SIG-M5 treated with dmso at 0.1 percent for 504 hours (cell line): ENCODE results near the gene FGF9.

Experiments used
- DNase-seq: peaks from one replicate; lab custom pipeline; 2025; ENCODE audit not compliant: unreplicated experiment; lab: John Stamatoyannopoulos, UW

Gene FGF9

GRCh38 chr13:21709697-21710096 is 38.8 kb downstream of the FGF9 start:
- DNase-seq = no peak

GRCh38 chr13:21710163-21710562 is 39.3 kb downstream of the FGF9 start:
- no peak for DNase-seq

GRCh38 chr13:21717817-21718216 is 46.9 kb downstream of the FGF9 start:
- no peak for DNase-seq

- DNase-seq = no peak
These were observed 48.6 kb downstream of the FGF9 start for GRCh38 chr13:21719463-21719862.

- DNase-seq = no peak
These were observed 53.1 kb downstream of the FGF9 start for GRCh38 chr13:21723807-21724505.

- DNase-seq = no peak
These were observed 59.5 kb downstream of the FGF9 start for GRCh38 chr13:21730186-21730880.

GRCh38 chr13:21733475-21734263 is 62.8 kb downstream of the FGF9 start:
- DNase-seq = no peak

- DNase-seq = no peak
These were observed 64.1 kb downstream of the FGF9 start for GRCh38 chr13:21734961-21735360.

- DNase-seq = no peak
These were observed 65.0 kb downstream of the FGF9 start for GRCh38 chr13:21735701-21736401.

GRCh38 chr13:21736926-21737325 is 66.1 kb downstream of the FGF9 start:
- DNase-seq = no peak

GRCh38 chr13:21738630-21739029 is 67.8 kb downstream of the FGF9 start:
- DNase-seq = no peak

- no peak for DNase-seq
These were observed 68.9 kb downstream of the FGF9 start for GRCh38 chr13:21739771-21740170.

- DNase-seq = no peak
These were observed 70.6 kb downstream of the FGF9 start for GRCh38 chr13:21741396-21741979.

- DNase-seq = no peak
These were observed 71.2 kb downstream of the FGF9 start for GRCh38 chr13:21742096-21742495.

- no peak for DNase-seq
These were observed 73.3 kb downstream of the FGF9 start for GRCh38 chr13:21744149-21744548.

GRCh38 chr13:21745307-21745706 is 74.4 kb downstream of the FGF9 start:
- DNase-seq = no peak

GRCh38 chr13:21747456-21747855 is 76.6 kb downstream of the FGF9 start:
- no peak for DNase-seq

- DNase-seq = no peak
These were observed 77.3 kb downstream of the FGF9 start for GRCh38 chr13:21748166-21748565.

- no peak for DNase-seq
These were observed 78.5 kb downstream of the FGF9 start for GRCh38 chr13:21749410-21749809.

- DNase-seq = no peak
These were observed 81.6 kb downstream of the FGF9 start for GRCh38 chr13:21752501-21752900.
